Measurements from ENCODE around the gene NCR3LG1. TPM values are rescaled to one million over a fixed set of nuclear protein-coding genes. Genes with fewer than 3 reads are reported as not detected.

Gene NCR3LG1
- total and polyA plus RNA-seq, 9 of the 15 experiments (the other 6 are each of a cell fraction or from before 2014, with no cell fraction given): 4.1 to 39.8 (median 25.1) TPM

DNA sequence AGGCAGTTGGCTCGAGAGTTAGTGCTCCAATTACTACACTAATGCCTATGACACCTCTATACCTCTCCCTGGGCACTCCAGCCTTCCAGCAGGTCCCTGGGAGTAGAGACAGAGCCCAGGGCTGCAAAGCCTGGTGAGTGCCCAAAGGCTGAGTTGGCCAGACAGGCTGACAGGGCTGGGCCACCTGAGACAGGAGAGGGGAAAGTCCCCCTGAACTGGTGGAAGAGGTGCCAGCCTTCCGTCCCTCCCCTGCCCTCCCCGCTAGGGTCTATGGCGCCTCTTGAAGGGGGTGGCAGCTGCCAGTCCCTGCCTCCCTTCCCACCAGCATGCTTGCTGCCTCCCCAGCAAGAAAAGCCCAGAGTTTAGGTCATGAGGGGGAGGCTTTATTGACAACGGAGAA lies 33.9 kb downstream of the NCR3LG1 start (continued):
- no peak for TF ChIP-seq CHD7 (IDR thresholded peaks at IDR 0.05; ENCODE audit: low read depth, low read length)
- no peak for TF ChIP-seq RFX5 (IDR thresholded peaks at IDR 0.05; ENCODE audit: low read depth, low read length)
- no peak for TF ChIP-seq HSF4 (CRISPR knock-in tag; IDR thresholded peaks at IDR 0.05; ENCODE audit: borderline replicate concordance)
- TF ChIP-seq MNT (conservative IDR thresholded peaks at IDR 0.05): no peak
- no peak for TF ChIP-seq ZNF318 (IDR thresholded peaks at IDR 0.05; ENCODE audit: borderline replicate concordance in 1 of 2, low read depth in 1 of 2)
- no peak for TF ChIP-seq ZNF785 (CRISPR knock-in tag; IDR thresholded peaks at IDR 0.05)

Measured in K562 (cell line).